ENCODE results near the gene RP2.

DNA sequence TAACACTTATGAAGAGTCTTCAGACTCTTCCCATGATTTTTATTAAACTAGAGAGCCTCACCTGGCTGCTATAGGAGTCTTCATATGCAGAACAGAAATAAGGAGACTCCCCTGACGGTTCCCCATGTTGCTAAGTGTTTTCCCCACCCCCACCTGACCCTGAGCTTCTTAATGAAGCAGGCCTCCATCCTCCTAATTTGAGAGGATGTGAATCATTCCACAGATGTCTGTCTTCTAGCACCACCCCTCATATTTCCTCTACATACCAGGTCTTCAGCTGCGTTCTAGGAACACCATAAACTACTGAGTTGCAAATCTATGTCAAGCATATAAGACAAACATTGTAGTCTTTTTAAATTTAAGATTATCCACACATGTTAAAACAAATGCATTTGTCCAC, 36.9 kb downstream of the RP2 start:
- TF ChIP-seq, protein P1, sequence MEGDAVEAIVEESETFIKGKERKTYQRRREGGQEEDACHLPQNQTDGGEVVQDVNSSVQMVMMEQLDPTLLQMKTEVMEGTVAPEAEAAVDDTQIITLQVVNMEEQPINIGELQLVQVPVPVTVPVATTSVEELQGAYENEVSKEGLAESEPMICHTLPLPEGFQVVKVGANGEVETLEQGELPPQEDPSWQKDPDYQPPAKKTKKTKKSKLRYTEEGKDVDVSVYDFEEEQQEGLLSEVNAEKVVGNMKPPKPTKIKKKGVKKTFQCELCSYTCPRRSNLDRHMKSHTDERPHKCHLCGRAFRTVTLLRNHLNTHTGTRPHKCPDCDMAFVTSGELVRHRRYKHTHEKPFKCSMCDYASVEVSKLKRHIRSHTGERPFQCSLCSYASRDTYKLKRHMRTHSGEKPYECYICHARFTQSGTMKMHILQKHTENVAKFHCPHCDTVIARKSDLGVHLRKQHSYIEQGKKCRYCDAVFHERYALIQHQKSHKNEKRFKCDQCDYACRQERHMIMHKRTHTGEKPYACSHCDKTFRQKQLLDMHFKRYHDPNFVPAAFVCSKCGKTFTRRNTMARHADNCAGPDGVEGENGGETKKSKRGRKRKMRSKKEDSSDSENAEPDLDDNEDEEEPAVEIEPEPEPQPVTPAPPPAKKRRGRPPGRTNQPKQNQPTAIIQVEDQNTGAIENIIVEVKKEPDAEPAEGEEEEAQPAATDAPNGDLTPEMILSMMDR (IDR thresholded peaks at IDR 0.05) = no peak
- TF ChIP-seq POLR2A (IDR thresholded peaks at IDR 0.05) (no peak), POLR2AphosphoS5 (IDR thresholded peaks at IDR 0.05) (no peak), EP300 (IDR thresholded peaks at IDR 0.05; ENCODE audit: low read depth) (no peak)

All from transverse colon (tissue), 4 donors.